Mucosa of stomach (tissue), 1 donor: ENCODE measurements around the gene CEP250.
"Not testable (repeated sequence)": the region's sequence is repeated elsewhere in the genome, so short reads cannot be mapped to it uniquely, and the experiment has no call there.

ENCODE experiments used
- H3K27me3 ChIP-seq: one replicate; pipeline ENCODE4 v1.7.0; 2013; ENCODE audit warnings: mild to moderate bottlenecking, low read length; ENCODE audit not compliant: control insufficient read depth, insufficient read depth
- H3K36me3 ChIP-seq: one replicate; pipeline ENCODE4 v1.7.0; 2013; ENCODE audit warnings: low read length; ENCODE audit not compliant: control insufficient read depth, insufficient read depth
- H3K4me1 ChIP-seq: one replicate; pipeline ENCODE4 v1.7.0; 2013; ENCODE audit warnings: mild to moderate bottlenecking, low read length; ENCODE audit not compliant: control insufficient read depth, insufficient read depth
- H3K4me3 ChIP-seq: one replicate; pipeline ENCODE4 v1.7.0; 2013; ENCODE audit warnings: low read length
- H3K9ac ChIP-seq: one replicate; pipeline ENCODE4 v1.7.0; 2013; ENCODE audit warnings: mild to moderate bottlenecking, low read length, moderate library complexity
- H3K9me3 ChIP-seq: one replicate; pipeline ENCODE4 v1.7.0; 2013; ENCODE audit warnings: mild to moderate bottlenecking, low read length, moderate library complexity; ENCODE audit not compliant: control insufficient read depth
- donor health status: Pancreatic carcinoma.

CEP250 gene

DNA sequence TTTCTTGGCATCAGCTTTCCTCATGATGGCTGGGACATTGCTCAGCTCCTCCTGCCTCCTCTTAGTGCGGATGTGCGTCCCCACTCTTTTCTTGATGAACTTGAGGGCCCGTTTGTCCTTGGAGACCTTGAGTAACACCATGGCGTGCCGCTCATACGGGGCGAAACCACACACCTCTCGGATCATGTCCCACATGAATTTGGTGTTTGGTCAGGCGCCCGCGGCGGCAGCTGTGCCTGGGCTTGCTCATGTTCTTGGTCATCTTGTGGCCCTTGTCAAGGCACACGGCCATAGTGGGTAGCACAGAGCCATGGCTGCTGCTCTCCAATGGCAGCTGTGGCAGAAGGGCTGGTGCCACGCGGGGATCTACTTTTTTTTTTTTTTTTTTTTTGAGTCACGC is 89.0 kb downstream of the CEP250 start:
- Histone ChIP-seq H3K27me3 (no peaks in the 10 kb centered on the region), H3K4me3 (no peak overlapping the region), H3K9ac (no peak overlapping the region), H3K36me3 (peaks cover 6% of the 10 kb centered on the region), H3K9me3 (no peaks in the 10 kb centered on the region), H3K4me1 (peaks cover 12% of the 10 kb centered on the region)

- not testable (repeated sequence) for H3K4me3 ChIP-seq, H3K9me3 ChIP-seq, H3K27me3 ChIP-seq, H3K36me3 ChIP-seq, H3K9ac ChIP-seq
- H3K4me1 ChIP-seq = peaks cover 12% of the 10 kb centered on the region
Observed at GRCh38 chr20:35544941-35545340, 89.5 kb downstream of the CEP250 start.

- Histone ChIP-seq H3K4me3 (no peak overlapping the region), H3K4me1 (peaks cover 11% of the 10 kb centered on the region), H3K36me3 (peaks cover 6% of the 10 kb centered on the region), H3K9ac (no peak overlapping the region), H3K9me3 (no peaks in the 10 kb centered on the region), H3K27me3 (no peaks in the 10 kb centered on the region)
Observed at GRCh38 chr20:35546127-35546526, 90.7 kb downstream of the CEP250 start.

GRCh38 chr20:35547329-35547728 is 91.9 kb downstream of the CEP250 start:
- H3K27me3 ChIP-seq = no peaks in the 10 kb centered on the region
- H3K9ac ChIP-seq = no peak overlapping the region
- H3K36me3 ChIP-seq = peaks cover 6% of the 10 kb centered on the region
- H3K4me3 ChIP-seq = no peak overlapping the region
- no peaks in the 10 kb centered on the region for H3K9me3 ChIP-seq
- H3K4me1 ChIP-seq = peaks cover 5% of the 10 kb centered on the region

GRCh38 chr20:35551503-35551902 is 96.1 kb downstream of the CEP250 start:
- Histone ChIP-seq H3K9me3 (no peaks in the 10 kb centered on the region), H3K27me3 (no peaks in the 10 kb centered on the region), H3K9ac (no peak overlapping the region), H3K4me3 (no peak overlapping the region), H3K4me1 (no peaks in the 10 kb centered on the region), H3K36me3 (peaks cover 13% of the 10 kb centered on the region)

DNA sequence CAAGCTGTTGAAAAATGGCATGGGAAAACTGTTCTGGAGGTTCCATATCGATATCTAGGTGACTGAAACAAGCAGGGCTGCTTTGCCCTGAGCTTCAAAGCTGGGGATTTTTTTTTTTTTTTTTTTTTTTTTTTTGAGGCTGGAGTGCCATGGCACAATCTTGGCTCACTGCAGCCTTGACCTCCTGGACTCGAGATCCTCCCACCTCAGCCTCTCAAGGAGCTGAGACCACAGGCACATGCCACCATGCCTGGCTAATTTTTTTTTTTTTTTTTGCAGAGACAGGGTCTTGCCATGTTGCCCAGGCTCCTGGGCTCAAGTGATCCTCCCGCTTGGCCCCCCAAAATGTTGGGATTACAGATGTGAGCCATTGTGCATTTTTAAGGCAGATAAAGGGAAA is 97.5 kb downstream of the CEP250 start:
- Histone ChIP-seq H3K9ac (no peak overlapping the region), H3K4me3 (no peak overlapping the region), H3K36me3 (peaks cover 17% of the 10 kb centered on the region), H3K4me1 (no peaks in the 10 kb centered on the region), H3K9me3 (no peaks in the 10 kb centered on the region), H3K27me3 (no peaks in the 10 kb centered on the region)

- peaks cover 19% of the 10 kb centered on the region for H3K36me3 ChIP-seq
- H3K9me3 ChIP-seq, H3K4me1 ChIP-seq: not testable (repeated sequence)
Observed at GRCh38 chr20:35555461-35555860, 100.1 kb downstream of the CEP250 start.

DNA sequence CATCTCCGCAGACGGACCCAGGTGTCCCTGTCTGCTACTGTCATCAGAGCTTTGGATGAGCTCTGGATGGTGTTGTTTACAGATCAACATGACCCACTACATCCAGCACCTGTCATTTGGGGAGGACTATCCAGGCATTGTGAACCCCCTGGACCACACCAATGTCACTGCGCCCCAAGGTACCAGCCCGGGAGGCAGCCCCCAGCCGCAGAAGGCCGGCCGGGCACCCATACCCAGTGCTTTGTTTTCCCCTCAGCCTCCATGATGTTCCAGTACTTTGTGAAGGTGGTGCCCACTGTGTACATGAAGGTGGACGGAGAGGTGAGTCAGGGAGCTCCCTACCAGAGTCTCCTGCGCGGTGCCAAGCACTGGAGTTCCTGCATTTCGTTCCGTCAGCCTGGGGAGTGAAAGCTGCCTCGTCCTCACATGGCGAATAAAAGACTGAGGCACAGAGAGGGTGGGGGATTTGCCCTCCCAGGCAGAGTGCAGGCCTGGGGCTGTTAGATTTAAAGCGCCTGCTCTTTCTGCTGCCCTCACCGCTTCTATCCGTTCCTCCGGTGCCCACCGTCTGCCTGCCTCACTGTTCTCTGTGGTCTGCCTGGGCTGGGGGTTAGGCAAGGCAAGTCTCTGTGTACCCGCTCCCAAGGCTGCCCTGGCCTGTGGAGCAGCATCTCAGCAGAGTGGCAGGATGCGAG is 100.7 kb downstream of the CEP250 start:
- peaks cover 19% of the 10 kb centered on the region for H3K36me3 ChIP-seq

More at GRCh38 chr20:35555461-35555860, 100.1 kb downstream of the CEP250 start:
- not testable (repeated sequence) for H3K4me3 ChIP-seq, H3K27me3 ChIP-seq, H3K9ac ChIP-seq

GRCh38 chr20:35556871-35557270 is 101.5 kb downstream of the CEP250 start:
- Histone ChIP-seq H3K36me3 (peaks cover 24% of the 10 kb centered on the region), H3K27me3 (no peaks in the 10 kb centered on the region), H3K9ac (no peak overlapping the region), H3K9me3 (no peaks in the 10 kb centered on the region), H3K4me1 (peaks cover 7% of the 10 kb centered on the region), H3K4me3 (no peak overlapping the region)

More for the DNA sequence above, 100.7 kb downstream of the CEP250 start:
- no peak overlapping the region for H3K9ac ChIP-seq
- no peaks in the 10 kb centered on the region for H3K9me3 ChIP-seq
- H3K27me3 ChIP-seq = no peaks in the 10 kb centered on the region
- H3K4me1 ChIP-seq = peaks cover 7% of the 10 kb centered on the region
- H3K4me3 ChIP-seq = no peak overlapping the region

DNA sequence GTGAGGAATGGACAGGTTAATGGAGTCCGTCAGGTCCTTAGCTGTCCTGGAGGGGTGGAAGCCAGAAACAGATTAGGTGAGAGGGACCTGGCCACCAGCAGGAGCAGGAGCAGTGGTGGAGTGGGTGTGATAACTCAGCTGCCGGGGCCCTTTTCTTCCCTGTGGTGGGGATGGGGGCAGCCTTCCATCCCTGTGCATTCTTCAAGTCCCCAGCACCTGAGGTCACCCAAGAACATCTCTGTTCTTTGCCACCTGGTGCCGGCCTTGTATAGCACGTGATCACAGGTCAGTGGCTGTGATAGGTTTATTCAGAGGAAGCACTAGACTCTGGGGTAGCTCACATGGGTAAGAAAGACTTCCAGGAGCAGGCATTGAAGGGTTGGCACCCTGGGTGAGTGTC is 103.1 kb downstream of the CEP250 start:
- Histone ChIP-seq H3K27me3 (no peaks in the 10 kb centered on the region), H3K9me3 (no peaks in the 10 kb centered on the region), H3K9ac (no peak overlapping the region), H3K4me3 (no peak overlapping the region), H3K4me1 (peaks cover 7% of the 10 kb centered on the region), H3K36me3 (peaks cover 24% of the 10 kb centered on the region)

DNA sequence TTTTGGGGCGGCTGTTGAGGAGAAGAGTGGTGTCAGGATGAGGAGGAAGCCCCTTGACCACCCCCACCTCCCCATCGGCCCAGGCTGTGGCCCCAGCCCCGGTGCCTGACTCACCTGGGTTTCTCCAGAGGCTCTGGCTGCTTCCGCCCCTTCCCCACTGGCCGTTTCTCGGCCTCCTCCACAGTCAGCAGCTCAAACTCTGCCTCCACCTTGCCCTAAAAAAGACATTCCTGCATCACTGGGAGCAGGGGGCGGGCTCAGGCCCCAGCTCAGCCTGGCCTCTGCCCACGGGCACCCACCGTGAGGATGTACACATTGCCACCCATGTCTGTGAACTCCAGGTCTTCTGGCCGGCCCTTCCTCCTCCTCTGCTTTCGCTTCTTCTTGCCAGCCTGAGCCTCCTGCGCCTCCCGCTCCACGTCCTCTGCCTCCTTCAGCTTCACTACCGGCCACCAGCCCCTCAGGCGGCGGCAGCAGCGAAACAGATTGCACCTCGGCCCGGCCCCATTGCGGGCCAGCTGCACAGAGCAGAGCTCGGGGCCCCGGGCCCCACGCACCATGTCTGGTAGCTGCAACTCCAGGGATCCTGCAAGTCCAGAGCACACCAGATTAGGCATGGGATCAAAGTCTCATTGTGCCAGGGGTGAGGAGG is 103.8 kb downstream of the CEP250 start:
- H3K9me3 ChIP-seq = no peaks in the 10 kb centered on the region
- no peak overlapping the region for H3K4me3 ChIP-seq
- peaks cover 7% of the 10 kb centered on the region for H3K4me1 ChIP-seq
- H3K9ac ChIP-seq = no peak overlapping the region
- H3K27me3 ChIP-seq = no peaks in the 10 kb centered on the region
- H3K36me3 ChIP-seq = peaks cover 24% of the 10 kb centered on the region

DNA sequence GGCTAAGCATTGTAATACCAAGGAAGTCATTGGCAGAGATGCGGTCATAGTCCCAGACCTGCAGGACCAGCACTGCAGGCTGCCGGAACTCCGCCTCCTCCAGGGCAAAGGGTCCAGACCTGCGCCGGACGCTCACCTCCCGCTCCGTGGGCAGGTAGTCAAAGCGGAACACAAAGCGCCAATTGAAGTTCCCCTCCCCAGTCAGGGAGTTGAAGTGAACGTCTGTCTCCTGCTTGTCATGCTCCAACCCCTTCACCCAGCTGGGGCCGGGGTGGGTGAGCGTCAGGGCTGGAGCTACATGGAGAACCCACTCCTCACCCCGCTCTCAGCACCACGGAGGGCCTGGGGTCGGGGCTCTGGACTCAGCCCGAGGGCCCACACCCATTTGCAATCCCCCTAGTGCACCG is 104.7 kb downstream of the CEP250 start:
- Histone ChIP-seq H3K9me3 (no peaks in the 10 kb centered on the region), H3K9ac (no peak overlapping the region), H3K27me3 (no peaks in the 10 kb centered on the region), H3K36me3 (peaks cover 21% of the 10 kb centered on the region), H3K4me1 (peaks cover 7% of the 10 kb centered on the region), H3K4me3 (no peak overlapping the region)
